ENCODE results near the gene CCDC71L.
A peak's percentile ranks its signal among the peaks of the same experiment; 100 is the strongest.

The CCDC71L gene

GRCh38 chr7:106623853-106624252 lies 37.1 kb downstream of the CCDC71L start:
- peaks cover 0 to 10% (median 9%) of the 10 kb centered on the region in 3 donors for H3K9me3 ChIP-seq
- TF ChIP-seq, protein P1, sequence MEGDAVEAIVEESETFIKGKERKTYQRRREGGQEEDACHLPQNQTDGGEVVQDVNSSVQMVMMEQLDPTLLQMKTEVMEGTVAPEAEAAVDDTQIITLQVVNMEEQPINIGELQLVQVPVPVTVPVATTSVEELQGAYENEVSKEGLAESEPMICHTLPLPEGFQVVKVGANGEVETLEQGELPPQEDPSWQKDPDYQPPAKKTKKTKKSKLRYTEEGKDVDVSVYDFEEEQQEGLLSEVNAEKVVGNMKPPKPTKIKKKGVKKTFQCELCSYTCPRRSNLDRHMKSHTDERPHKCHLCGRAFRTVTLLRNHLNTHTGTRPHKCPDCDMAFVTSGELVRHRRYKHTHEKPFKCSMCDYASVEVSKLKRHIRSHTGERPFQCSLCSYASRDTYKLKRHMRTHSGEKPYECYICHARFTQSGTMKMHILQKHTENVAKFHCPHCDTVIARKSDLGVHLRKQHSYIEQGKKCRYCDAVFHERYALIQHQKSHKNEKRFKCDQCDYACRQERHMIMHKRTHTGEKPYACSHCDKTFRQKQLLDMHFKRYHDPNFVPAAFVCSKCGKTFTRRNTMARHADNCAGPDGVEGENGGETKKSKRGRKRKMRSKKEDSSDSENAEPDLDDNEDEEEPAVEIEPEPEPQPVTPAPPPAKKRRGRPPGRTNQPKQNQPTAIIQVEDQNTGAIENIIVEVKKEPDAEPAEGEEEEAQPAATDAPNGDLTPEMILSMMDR (IDR thresholded peaks at IDR 0.05), result no peak
- peak in 1 of 2 donors; percentile 28 for DNase-seq

DNA sequence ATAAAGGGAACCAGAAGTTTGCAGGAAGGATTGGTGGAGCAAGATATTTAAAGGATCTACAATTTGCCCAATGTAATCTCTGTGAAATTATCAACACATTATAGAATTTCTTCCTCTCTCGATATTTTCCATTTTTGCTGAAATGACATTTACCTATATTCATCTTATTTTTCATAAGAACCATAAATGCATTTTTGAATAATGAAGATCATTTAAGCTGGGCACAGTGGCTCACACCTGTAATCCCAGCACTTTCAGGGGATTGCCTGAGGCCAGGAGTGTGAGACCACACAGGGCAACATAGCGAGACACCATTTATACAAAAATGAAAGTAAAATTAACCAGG lies 37.7 kb downstream of the CCDC71L start:
- Histone ChIP-seq H3K27ac (peak overlapping the region; percentile 48 to 62), H3K36me3 (no peaks in the 10 kb centered on the region), H3K9me3 (peaks cover 0 to 10% (median 9%) of the 10 kb centered on the region in 3 donors), H3K4me1 (peaks cover 0 to 37% (median 7%) of the 10 kb centered on the region in 4 donors), H3K27me3 (no peaks in the 10 kb centered on the region), H3K4me3 (no peak overlapping the region)
- TF ChIP-seq, protein P1 (IDR thresholded peaks at IDR 0.05), result no peak
- DNase-seq, result no peak
- intact Hi-C loops (cut with DNase I; ENCODE audit: low total_unique reads), result no loop called here

More at GRCh38 chr7:106623853-106624252, 37.1 kb downstream of the CCDC71L start:
- Histone ChIP-seq H3K4me3 (no peak overlapping the region), H3K4me1 (peaks cover 0 to 37% (median 5%) of the 10 kb centered on the region in 4 donors), H3K36me3 (no peaks in the 10 kb centered on the region), H3K27ac (peak overlapping the region; percentile 48 to 62), H3K27me3 (no peaks in the 10 kb centered on the region)
- intact Hi-C loops (cut with DNase I; ENCODE audit: low total_unique reads), result no loop called here

- Histone ChIP-seq H3K27me3 (no peaks in the 10 kb centered on the region), H3K27ac (no peak overlapping the region), H3K4me1 (peaks cover 0 to 40% (median 12%) of the 10 kb centered on the region in 4 donors), H3K9me3 (peaks cover 0 to 10% (median 9%) of the 10 kb centered on the region in 3 donors), H3K4me3 (no peak overlapping the region), H3K36me3 (no peaks in the 10 kb centered on the region)
- intact Hi-C loops (cut with DNase I; ENCODE audit: low total_unique reads), result no loop called here
- TF ChIP-seq, protein P1 (IDR thresholded peaks at IDR 0.05), result no peak
- no peak for DNase-seq
Observed at GRCh38 chr7:106622654-106623314, 38.2 kb downstream of the CCDC71L start.

- DNase-seq, result no peak
- Histone ChIP-seq H3K27ac (no peak overlapping the region), H3K27me3 (no peaks in the 10 kb centered on the region), H3K9me3 (peaks cover 0 to 10% (median 9%) of the 10 kb centered on the region in 3 donors), H3K36me3 (no peaks in the 10 kb centered on the region), H3K4me3 (no peak overlapping the region), H3K4me1 (peaks cover 0 to 44% (median 16%) of the 10 kb centered on the region in 4 donors)
- TF ChIP-seq, protein P1 (IDR thresholded peaks at IDR 0.05), result no peak
- intact Hi-C loops (cut with DNase I; ENCODE audit: low total_unique reads), result no loop called here
Observed at GRCh38 chr7:106621393-106622132, 39.4 kb downstream of the CCDC71L start.

DNA sequence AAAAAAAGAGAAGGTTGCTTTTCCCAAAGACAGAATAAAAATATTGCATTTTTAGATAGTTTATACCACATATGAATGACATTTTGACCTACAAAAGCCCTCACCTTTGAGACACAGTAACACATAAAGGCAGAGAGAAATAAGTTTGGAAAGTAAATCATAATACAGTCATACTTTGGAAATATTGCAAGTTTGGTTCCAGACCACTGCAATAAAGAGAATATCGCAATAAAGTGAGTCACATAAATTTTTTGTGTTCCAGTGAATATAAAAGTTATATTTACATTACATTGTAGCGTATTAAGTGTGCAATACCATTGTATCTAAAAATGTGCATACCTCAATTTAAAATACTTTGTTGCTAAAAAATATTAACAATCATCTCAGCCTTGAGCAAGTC lies 40.3 kb downstream of the CCDC71L start:
- no peak overlapping the region for H3K27ac ChIP-seq
- H3K4me1 ChIP-seq, result peaks cover 0 to 49% (median 17%) of the 10 kb centered on the region in 4 donors
- H3K4me3 ChIP-seq, result no peak overlapping the region
- H3K27me3 ChIP-seq, result no peaks in the 10 kb centered on the region
- intact Hi-C loops (cut with DNase I; ENCODE audit: low total_unique reads), result no loop called here
- H3K36me3 ChIP-seq, result no peaks in the 10 kb centered on the region
- TF ChIP-seq, protein P1 (IDR thresholded peaks at IDR 0.05), result no peak
- no peak for DNase-seq
- peaks cover 0 to 10% (median 9%) of the 10 kb centered on the region in 3 donors for H3K9me3 ChIP-seq
